ENCODE data around the gene TOPBP1. TPM values are rescaled to one million over a fixed set of nuclear protein-coding genes. Genes with fewer than 3 reads are reported as not detected.

TOPBP1 gene
- total RNA-seq, 1 donor from 2014 or later: 21.4 TPM

DNA sequence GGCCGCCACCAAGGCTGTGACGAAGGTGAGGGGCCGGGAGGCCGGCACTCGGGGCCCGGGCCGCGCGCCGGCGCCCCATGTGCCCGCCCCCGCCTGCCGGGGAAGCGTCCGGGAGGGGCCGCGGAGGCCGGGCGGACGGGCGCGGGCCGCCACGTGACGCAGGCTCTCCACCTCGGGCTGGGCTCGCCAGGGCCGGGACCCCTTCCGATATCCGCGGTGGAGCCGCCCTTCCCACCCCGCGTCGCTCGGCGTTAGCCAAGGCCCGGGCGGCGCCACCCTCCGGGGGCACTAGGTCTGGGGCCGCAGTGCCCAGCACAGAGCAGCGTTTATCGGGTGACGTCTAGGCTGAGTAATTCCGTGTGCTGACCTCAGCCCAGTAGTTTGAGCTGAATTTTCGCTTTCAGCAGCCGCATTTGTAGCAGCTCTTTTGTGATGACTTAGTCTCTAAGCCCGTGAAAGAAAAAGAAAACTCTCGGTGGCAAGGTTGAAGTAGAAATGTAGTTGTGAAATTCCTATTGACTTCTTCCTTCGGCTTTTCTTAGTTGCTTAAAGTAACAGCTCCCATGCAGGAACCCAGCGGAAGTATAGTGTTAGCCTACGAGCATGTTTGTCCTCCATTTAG is 87.4 kb downstream of the TOPBP1 start:
- Histone ChIP-seq H3K27me3 (ENCODE audit: control insufficient read depth in 3 of 3, insufficient read depth in 3 of 3, low read length in 3 of 3) (no peaks in the 10 kb centered on the region), H3K4me1 (ENCODE audit: control insufficient read depth in 3 of 3, insufficient read depth in 3 of 3, low read length in 3 of 3) (peaks cover 35 to 46% (median 36%) of the 10 kb centered on the region in 3 donors), H3K4me3 (ENCODE audit: low read length in 3 of 3) (peak overlapping the region; percentile 79 to 92 (median 86)), H3K36me3 (ENCODE audit: control insufficient read depth in 3 of 3, insufficient read depth in 3 of 3, low read length in 3 of 3) (peaks cover 12 to 25% (median 19%) of the 10 kb centered on the region in 3 donors), H3K9ac (ENCODE audit: low read depth in 1 of 3, low read length in 3 of 3) (peak overlapping the region; percentile 87 to 95 (median 91)), H3K27ac (ENCODE audit: low read depth, low read length) (peak overlapping the region; percentile 91), H3K9me3 (ENCODE audit: control insufficient read depth in 3 of 3, low read length in 3 of 3) (no peaks in the 10 kb centered on the region)

DNA sequence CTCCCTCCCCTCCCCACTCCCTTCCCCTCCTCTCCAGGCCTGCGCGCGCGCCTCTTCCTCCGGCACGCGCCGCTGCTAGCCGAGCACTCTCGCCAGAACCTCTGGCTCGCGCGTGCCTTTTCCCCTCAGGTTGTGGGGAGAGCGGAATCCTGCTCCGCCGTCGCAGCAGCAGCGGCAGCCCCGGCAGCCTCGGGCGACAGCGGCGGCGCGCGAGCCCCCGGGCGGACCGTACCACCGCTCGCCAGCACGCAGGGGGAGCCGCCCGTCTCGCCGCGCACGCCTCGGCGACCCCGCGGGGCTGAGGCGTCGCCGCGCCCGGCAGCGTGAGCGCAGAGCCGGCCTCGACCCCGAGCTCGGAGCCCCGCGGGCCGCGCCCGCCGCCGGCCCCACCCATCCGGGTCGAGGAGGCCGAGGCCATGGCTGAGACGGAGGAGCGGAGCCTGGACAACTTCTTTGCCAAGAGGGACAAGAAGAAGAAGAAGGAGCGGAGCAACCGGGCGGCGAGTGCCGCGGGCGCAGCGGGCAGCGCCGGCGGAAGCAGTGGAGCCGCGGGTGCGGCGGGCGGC is 88.0 kb downstream of the TOPBP1 start, which contains the start of gene CDV3:
TSS of gene CDV3 (plus strand) at position 58 of the 566 bp plus-strand sequence. CDS start at position 417, 359 bp downstream.
- Histone ChIP-seq H3K27me3 (ENCODE audit: control insufficient read depth in 3 of 3, insufficient read depth in 3 of 3, low read length in 3 of 3) (no peaks in the 10 kb centered on the region), H3K27ac (ENCODE audit: low read depth, low read length) (peak within 1 kb of the TSS; percentile 96), H3K4me3 (ENCODE audit: low read length in 3 of 3) (peak within 1 kb of the TSS; percentile 79 to 92 (median 86)), H3K36me3 (ENCODE audit: control insufficient read depth in 3 of 3, insufficient read depth in 3 of 3, low read length in 3 of 3) (peaks cover 9 to 25% (median 13%) of the 10 kb centered on the region in 3 donors), H3K9me3 (ENCODE audit: control insufficient read depth in 3 of 3, low read length in 3 of 3) (no peaks in the 10 kb centered on the region), H3K9ac (ENCODE audit: low read depth in 1 of 3, low read length in 3 of 3) (peak within 1 kb of the TSS; percentile 87 to 95 (median 91)), H3K4me1 (ENCODE audit: control insufficient read depth in 3 of 3, insufficient read depth in 3 of 3, low read length in 3 of 3) (peaks cover 31 to 40% (median 35%) of the 10 kb centered on the region in 3 donors)

- peaks cover 25 to 40% (median 30%) of the 10 kb centered on the region in 3 donors for H3K4me1 ChIP-seq (ENCODE audit: control insufficient read depth in 3 of 3, insufficient read depth in 3 of 3, low read length in 3 of 3)
Observed at GRCh38 chr3:133573054-133573628, 88.6 kb downstream of the TOPBP1 start.

DNA sequence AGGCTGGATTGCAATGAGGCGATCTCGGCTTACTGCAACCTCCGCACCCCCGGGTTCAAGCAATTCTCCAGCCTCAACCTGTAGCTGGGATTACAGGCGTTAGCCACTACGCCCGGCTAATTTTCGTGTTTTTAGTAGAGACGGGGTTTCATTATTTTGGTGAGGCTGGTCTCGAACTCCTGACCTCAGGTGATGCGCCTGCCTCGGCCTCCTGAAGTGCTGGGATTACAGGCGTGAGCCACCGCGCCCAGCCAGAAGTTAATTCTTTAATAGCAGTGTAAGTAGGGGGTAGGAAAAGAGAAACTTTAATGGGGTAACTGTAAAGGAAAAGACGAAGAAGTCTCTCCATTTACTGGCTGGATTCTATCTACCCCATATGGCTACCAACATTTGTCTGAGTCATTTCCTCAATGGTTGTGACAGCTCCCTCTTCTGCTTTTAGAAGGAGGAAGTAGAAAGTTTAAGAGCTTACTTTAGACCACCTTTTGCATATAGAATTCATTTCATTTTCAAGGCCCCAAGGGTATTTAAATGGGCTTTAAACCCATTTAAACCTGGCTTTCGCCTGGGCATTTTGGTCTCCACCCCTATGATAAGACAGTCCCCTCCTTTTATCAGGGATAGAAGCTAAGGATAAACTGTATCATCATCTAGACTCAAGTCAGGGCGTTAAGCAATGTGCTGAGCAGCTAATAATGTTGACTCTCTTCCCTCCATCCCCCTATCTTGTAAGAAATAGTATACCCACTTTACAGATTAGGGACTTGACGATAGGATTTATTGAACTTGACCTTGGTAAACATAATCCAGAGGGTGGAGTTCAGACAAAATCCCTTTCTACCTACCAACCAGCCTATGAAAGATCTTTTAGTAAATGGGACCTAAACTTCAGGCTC is 89.3 kb downstream of the TOPBP1 start:
- H3K36me3 ChIP-seq (ENCODE audit: control insufficient read depth in 3 of 3, insufficient read depth in 3 of 3, low read length in 3 of 3): peaks cover 0 to 12% (median 5%) of the 10 kb centered on the region in 3 donors
- H3K27ac ChIP-seq (ENCODE audit: low read depth, low read length): peak overlapping the region; percentile 96
- H3K4me1 ChIP-seq (ENCODE audit: control insufficient read depth in 3 of 3, insufficient read depth in 3 of 3, low read length in 3 of 3): peaks cover 18 to 40% (median 26%) of the 10 kb centered on the region in 3 donors
- peak overlapping the region; percentile 71 to 80 (median 75) for H3K9ac ChIP-seq (ENCODE audit: low read depth in 1 of 3, low read length in 3 of 3)
- H3K9me3 ChIP-seq (ENCODE audit: control insufficient read depth in 3 of 3, low read length in 3 of 3): no peaks in the 10 kb centered on the region
- H3K4me3 ChIP-seq (ENCODE audit: low read length in 3 of 3): peak overlapping the region; percentile 68 to 80 (median 68)
- H3K27me3 ChIP-seq (ENCODE audit: control insufficient read depth in 3 of 3, insufficient read depth in 3 of 3, low read length in 3 of 3): no peaks in the 10 kb centered on the region

More at GRCh38 chr3:133573054-133573628, 88.6 kb downstream of the TOPBP1 start:
- Histone ChIP-seq H3K9me3 (ENCODE audit: control insufficient read depth in 3 of 3, low read length in 3 of 3) (no peaks in the 10 kb centered on the region), H3K27ac (ENCODE audit: low read depth, low read length) (peak overlapping the region; percentile 96), H3K4me3 (ENCODE audit: low read length in 3 of 3) (peak overlapping the region; percentile 79 to 86 (median 80)), H3K9ac (ENCODE audit: low read depth in 1 of 3, low read length in 3 of 3) (peak overlapping the region; percentile 75 to 91 (median 80)), H3K36me3 (ENCODE audit: control insufficient read depth in 3 of 3, insufficient read depth in 3 of 3, low read length in 3 of 3) (peaks cover 6 to 20% (median 9%) of the 10 kb centered on the region in 3 donors), H3K27me3 (ENCODE audit: control insufficient read depth in 3 of 3, insufficient read depth in 3 of 3, low read length in 3 of 3) (no peaks in the 10 kb centered on the region)

GRCh38 chr3:133570937-133571320 is 90.8 kb downstream of the TOPBP1 start:
- Histone ChIP-seq H3K4me3 (ENCODE audit: low read length in 3 of 3) (no peak overlapping the region), H3K27me3 (ENCODE audit: control insufficient read depth in 3 of 3, insufficient read depth in 3 of 3, low read length in 3 of 3) (no peaks in the 10 kb centered on the region), H3K27ac (ENCODE audit: low read depth, low read length) (peak overlapping the region; percentile 15), H3K4me1 (ENCODE audit: control insufficient read depth in 3 of 3, insufficient read depth in 3 of 3, low read length in 3 of 3) (peaks cover 13 to 35% (median 21%) of the 10 kb centered on the region in 3 donors), H3K9me3 (ENCODE audit: control insufficient read depth in 3 of 3, low read length in 3 of 3) (no peaks in the 10 kb centered on the region), H3K9ac (ENCODE audit: low read depth in 1 of 3, low read length in 3 of 3) (no peak overlapping the region), H3K36me3 (ENCODE audit: control insufficient read depth in 3 of 3, insufficient read depth in 3 of 3, low read length in 3 of 3) (peaks cover 0 to 12% (median 0%) of the 10 kb centered on the region in 3 donors)

DNA sequence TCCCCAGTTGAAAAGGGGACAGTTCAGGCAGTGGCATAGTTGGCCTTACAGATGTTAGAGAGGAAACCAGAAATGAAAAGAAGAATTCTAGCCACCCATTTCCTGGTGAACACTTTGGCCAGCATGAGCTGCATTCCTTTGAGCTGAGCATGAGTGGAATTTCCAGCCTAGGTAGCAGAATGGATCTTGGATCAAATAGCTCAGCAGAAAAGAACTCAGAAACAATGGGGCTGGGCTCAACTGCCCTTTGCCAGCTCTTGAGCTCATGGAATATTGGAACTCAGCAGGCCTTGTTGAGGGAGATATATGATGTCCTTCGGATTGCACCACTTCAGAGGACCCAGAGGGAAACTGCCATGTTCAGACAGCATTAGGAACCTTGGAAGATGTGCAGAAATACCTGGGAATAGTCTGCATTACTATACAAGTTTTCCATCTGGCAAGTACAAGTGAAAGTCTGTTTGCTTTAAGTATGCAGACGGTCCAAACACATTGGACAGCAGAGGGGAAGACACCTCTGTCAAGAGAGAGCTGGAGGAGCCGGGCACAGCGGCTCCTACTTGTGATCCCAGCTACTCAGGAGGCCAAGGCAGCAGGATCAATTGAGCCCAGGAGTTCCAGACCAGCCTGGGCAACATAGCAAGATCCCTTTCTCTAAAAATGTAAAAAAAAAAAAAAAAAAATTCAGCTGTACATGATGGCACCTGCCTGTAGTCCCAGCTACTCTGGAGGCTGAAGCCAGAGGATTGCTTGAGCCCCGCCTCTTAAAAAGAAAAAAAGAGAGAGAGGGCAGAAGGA is 91.4 kb downstream of the TOPBP1 start:
- Histone ChIP-seq H3K36me3 (ENCODE audit: control insufficient read depth in 3 of 3, insufficient read depth in 3 of 3, low read length in 3 of 3) (peaks cover 0 to 6% (median 0%) of the 10 kb centered on the region in 3 donors), H3K4me1 (ENCODE audit: control insufficient read depth in 3 of 3, insufficient read depth in 3 of 3, low read length in 3 of 3) (peaks cover 8 to 30% (median 17%) of the 10 kb centered on the region in 3 donors), H3K9ac (ENCODE audit: low read depth in 1 of 3, low read length in 3 of 3) (no peak overlapping the region), H3K27me3 (ENCODE audit: control insufficient read depth in 3 of 3, insufficient read depth in 3 of 3, low read length in 3 of 3) (no peaks in the 10 kb centered on the region), H3K9me3 (ENCODE audit: control insufficient read depth in 3 of 3, low read length in 3 of 3) (no peaks in the 10 kb centered on the region), H3K4me3 (ENCODE audit: low read length in 3 of 3) (no peak overlapping the region), H3K27ac (ENCODE audit: low read depth, low read length) (peak overlapping the region; percentile 15)

DNA sequence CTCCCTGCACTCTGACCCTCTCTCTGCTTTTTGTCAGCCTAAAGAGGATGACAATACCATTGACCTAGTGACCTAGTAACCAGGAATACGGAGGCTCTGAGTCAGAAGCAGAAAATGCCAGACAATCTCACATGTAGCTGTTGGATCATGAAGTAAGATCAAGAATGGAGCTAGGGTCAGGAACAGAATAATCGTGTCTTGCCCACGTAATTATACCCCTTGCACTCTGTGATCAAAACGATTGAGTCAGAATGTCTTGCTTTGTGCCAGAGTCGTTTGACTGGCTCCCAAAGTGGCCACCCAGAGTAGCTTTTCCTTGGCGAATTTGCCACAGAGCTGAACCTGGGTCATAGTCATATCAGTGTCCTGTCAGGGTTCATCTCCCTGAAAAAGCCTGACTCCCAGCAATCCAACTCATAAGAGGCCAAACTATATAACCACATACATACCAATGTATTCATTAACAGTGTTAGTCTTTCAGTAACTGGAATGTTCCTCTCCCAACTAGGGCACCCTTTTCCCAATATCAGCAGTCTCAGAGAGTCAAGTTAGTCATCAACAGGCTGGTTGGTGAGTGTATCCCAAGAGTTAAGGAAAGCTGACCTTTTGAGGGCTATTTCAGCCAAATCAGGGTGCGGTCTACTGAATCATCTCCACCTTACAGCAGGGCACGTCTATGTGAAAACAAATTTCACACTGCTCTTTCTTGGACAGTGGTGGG is 93.3 kb downstream of the TOPBP1 start:
- H3K4me1 ChIP-seq (ENCODE audit: control insufficient read depth in 3 of 3, insufficient read depth in 3 of 3, low read length in 3 of 3): peaks cover 0 to 22% (median 8%) of the 10 kb centered on the region in 3 donors
- H3K9me3 ChIP-seq (ENCODE audit: control insufficient read depth in 3 of 3, low read length in 3 of 3): no peaks in the 10 kb centered on the region
- H3K9ac ChIP-seq (ENCODE audit: low read depth in 1 of 3, low read length in 3 of 3): no peak overlapping the region
- no peak overlapping the region for H3K27ac ChIP-seq (ENCODE audit: low read depth, low read length)
- no peak overlapping the region for H3K4me3 ChIP-seq (ENCODE audit: low read length in 3 of 3)
- no peaks in the 10 kb centered on the region for H3K36me3 ChIP-seq (ENCODE audit: control insufficient read depth in 3 of 3, insufficient read depth in 3 of 3, low read length in 3 of 3)
- no peaks in the 10 kb centered on the region for H3K27me3 ChIP-seq (ENCODE audit: control insufficient read depth in 3 of 3, insufficient read depth in 3 of 3, low read length in 3 of 3)

GRCh38 chr3:133563816-133564215 is 97.9 kb downstream of the TOPBP1 start:
- H3K9me3 ChIP-seq (ENCODE audit: control insufficient read depth in 3 of 3, low read length in 3 of 3): no peaks in the 10 kb centered on the region
- no peak overlapping the region for H3K9ac ChIP-seq (ENCODE audit: low read depth in 1 of 3, low read length in 3 of 3)
- H3K4me3 ChIP-seq (ENCODE audit: low read length in 3 of 3): no peak overlapping the region
- H3K27ac ChIP-seq (ENCODE audit: low read depth, low read length): no peak overlapping the region
- peaks cover 0 to 7% (median 0%) of the 10 kb centered on the region in 3 donors for H3K4me1 ChIP-seq (ENCODE audit: control insufficient read depth in 3 of 3, insufficient read depth in 3 of 3, low read length in 3 of 3)
- no peaks in the 10 kb centered on the region for H3K36me3 ChIP-seq (ENCODE audit: control insufficient read depth in 3 of 3, insufficient read depth in 3 of 3, low read length in 3 of 3)
- H3K27me3 ChIP-seq (ENCODE audit: control insufficient read depth in 3 of 3, insufficient read depth in 3 of 3, low read length in 3 of 3): no peaks in the 10 kb centered on the region
